GM10266 (cell line): ENCODE data around the gene SDR39U1.
A peak's percentile ranks its signal among the peaks of the same experiment; 100 is the strongest.

Experiments
- DNase-seq: peaks from one replicate; pipeline ENCODE4 v3.0.0; 2012; ENCODE audit errors: extremely low spot score
- CTCF ChIP-seq: IDR thresholded peaks from 2 replicates; pipeline ENCODE4 v1.5.1; 2012; ENCODE audit warnings: mild to moderate bottlenecking, low read depth; ENCODE audit not compliant: control insufficient read depth, insufficient read depth; ENCODE audit errors: missing control alignments

Gene SDR39U1

DNA sequence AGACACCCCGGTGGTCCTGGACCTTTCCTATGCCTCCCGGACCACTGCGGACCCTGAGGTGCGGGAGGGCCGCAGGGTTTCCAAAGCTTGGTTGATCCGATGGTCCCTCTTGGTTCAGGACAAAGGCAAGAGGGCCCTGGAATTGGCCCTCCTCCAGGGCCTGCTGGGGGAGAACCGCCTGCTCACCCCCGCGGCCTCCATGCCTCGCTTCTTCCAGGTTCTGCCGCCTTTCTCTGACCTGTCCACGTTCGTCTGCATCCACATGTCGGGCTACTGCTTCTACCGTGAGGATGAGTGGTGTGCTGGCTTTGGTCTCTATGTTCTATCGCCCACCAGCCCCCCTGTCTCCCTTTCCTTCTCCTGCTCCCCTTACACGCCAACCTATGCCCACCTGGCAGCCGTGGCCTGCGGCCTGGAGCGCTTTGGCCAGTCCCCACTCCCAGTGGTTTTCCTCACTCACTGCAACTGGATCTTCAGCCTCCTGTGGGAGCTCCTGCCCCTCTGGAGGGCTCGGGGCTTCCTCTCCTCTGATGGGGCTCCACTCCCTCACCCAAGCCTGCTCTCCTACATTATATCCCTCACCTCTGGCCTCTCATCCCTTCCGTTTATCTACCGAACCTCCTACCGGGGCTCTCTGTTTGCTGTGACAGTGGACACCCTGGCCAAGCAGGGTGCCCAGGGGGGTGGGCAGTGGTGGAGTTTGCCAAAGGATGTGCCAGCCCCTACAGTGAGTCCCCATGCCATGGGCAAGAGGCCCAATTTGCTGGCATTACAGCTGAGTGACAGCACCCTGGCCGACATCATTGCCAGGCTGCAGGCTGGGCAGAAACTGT is 26.9 kb downstream of the SDR39U1 start:
- no peak for DNase-seq
- TF ChIP-seq CTCF = no peak

DNA sequence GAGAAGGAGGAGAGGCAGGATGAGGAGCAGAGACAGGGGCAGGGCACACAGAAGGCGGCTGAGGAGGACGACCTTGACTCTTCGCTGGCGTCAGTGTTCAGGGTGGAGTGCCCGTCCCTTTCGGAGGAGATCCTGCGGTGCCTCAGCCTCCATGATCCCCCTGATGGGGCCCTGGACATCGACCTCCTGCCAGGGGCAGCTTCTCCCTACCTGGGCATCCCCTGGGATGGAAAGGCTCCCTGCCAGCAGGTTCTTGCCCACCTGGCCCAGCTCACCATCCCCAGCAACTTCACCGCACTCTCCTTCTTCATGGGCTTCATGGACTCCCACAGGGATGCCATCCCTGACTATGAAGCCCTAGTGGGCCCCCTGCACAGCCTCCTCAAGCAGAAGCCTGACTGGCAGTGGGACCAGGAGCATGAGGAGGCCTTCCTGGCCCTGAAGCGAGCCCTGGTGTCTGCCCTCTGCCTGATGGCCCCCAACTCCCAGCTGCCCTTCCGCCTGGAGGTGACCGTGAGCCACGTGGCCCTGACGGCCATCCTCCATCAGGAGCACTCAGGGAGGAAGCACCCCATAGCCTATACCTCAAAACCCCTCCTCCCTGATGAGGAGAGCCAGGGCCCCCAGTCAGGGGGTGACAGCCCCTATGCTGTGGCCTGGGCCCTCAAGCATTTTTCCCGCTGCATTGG is 27.7 kb downstream of the SDR39U1 start:
- DNase-seq = no peak
- TF ChIP-seq CTCF = no peak

DNA sequence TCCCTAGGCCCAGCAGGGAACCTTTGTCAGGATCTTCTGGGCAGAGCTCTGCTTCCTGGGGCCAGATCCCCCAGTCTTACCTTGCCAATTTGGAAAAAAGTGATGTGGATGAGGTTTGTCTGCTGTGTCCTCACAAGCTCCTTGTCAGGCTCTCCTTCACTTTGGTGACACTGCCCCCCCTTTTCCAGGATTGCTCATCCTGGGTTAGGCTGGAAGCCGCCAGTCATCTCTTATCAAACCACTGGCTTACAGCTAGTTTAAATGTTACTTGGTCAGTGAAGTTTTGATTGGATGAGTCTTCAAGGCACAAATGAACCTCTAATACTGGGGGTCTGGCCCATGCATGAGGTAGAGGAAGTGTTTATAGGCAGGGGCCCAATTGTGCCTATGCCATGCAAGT is 28.5 kb downstream of the SDR39U1 start:
- TF ChIP-seq CTCF = no peak
- no peak for DNase-seq

DNA sequence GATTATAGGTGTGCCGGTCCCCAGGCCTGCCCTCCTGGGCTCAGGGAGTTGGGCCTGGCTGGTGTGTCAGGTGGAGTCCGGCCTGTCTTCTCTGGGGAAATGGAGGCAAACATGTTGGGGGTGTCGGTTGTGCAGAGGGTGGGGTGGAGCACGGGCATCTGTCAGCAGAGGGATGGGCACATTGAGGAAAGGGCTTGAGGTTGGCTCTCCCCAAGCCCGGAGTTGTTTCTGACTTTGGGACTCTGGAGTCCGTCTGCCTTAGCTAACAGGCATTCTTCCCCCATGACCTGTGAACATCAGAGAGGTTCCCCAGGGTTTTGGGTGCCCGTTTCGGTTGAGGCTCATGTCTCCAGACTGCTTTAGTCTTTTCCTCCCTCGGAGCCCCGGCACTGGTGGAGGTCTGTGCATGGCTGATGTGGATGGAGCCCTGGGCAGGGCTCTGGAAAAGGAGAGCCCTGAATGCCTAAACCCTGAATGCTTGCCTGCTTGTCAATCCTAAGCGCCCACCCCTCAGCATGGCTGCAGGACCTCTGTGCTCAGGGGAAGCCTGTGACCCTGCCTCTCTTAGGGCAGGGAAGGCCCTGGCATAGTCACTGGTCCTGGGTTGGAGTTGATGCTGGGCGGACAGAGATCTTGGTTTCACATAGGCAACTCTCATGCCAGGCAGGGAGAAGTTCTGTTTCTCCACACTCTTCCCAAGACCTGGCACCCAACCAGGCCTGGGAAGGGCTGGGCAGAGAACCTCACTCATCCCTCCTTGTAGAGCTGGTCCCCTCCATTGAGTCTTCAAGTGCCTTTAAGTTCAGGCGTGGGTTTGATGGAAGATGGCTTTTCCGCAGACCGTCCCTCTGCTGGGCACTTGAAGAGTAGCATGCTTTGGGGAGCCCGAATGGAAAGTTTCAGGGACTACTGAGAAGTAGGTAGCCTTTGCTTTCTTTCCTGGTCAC is 30.9 kb downstream of the SDR39U1 start:
- DNase-seq = peak; percentile 72
- peak; percentile 51 for TF ChIP-seq CTCF

DNA sequence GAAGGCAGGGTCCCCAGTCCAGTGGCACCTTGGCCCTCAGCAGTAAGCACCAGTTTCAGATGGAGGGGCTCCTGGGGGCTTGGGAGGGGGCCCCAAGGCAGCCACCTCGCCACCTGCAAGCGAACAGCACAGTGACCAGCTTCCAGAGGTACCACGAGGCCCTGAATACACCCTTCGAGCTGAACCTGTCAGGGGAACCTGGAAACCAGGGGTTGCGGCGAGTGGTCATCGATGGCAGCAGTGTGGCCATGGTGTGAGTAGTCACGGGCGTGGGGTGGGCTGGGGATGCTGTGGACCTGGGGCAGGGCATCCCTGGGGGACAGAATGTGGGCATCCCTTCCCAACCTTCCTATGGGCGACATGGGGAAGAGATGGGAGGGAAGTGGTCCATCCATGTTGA is 32.6 kb downstream of the SDR39U1 start:
- no peak for TF ChIP-seq CTCF
- no peak for DNase-seq

- DNase-seq = no peak
- TF ChIP-seq CTCF = no peak
These were observed 33.4 kb downstream of the SDR39U1 start for GRCh38 chr14:24409192-24409591.

- no peak for TF ChIP-seq CTCF
- DNase-seq = no peak
These were observed 33.8 kb downstream of the SDR39U1 start for GRCh38 chr14:24408764-24409163.
